A172 (cell line): Measurements from ENCODE around the gene RIMS1. TPM values are rescaled to one million over a fixed set of nuclear protein-coding genes. Genes with fewer than 3 reads are reported as not detected.

Experiments
- DNase-seq: peaks from one replicate; pipeline ENCODE4 v3.0.0-alpha.2; 2015; ENCODE audit warnings: low spot score
- total RNA-seq: library from RNA; depleted of rRNA; stranded (reverse); fragments of >200 nt; shearing (Covaris generic); gene quantifications from 2 replicates; pipeline ENCODE4 v1.2.3, GENCODE V29; 2014

Gene RIMS1
- total RNA-seq, 1 experiment from 2014 or later = not detected

DNA sequence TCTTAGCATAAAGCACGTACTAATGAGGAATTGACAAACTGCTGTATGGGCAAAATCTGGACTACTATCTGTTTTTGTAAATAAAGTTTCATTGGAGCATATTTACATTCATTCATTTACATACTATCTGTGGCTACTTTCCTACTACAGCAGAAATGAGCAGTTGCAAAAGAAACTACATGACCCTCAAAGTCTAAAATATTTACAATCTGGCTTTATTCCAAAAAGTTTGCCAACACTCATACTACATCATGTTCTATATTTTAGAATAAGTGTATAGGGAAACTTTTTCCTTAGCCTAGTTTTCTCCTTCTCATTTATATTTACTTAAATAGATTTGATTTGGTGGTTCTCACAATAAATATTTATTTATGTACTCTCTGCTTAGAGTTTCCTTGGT lies 208.2 kb downstream of the RIMS1 start:
- DNase-seq = no peak

DNA sequence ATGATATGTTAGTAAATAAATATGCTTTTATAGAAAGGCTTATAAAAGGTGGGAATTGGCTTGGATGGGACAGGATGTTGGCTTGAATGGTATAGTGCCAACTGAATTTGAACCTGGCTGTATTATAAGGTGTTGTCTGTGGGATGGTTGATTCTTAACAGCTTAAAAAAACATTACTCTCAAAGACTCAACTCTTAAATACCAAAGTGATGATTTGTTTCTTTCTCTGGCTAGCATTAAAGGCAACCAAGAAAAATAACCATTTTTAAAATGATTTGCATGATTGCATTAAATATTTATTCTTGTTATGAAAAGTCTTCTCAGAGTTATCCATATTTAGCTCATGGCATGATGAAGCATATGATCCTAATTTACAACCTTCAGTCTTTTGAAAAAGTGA lies 216.2 kb downstream of the RIMS1 start:
- DNase-seq = no peak

DNA sequence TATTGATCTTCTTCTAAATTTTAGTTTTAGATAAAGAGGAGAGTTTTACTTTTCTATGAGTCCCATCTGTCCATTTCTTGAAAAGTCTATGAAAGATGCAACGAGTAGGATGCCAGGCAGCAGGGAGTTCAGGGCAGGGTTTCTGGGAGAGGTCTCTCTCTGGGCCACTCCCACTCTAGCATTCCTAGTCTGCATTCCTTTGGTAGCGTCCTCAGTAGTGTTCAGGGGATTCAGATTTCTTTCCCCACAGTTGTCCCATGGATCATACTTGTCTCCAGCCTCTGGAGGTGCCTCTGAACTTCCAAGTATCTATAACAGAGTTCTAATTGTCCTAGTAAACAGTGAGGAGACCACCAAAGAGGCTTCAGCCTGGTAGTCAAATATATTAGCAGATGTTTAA lies 225.3 kb downstream of the RIMS1 start:
- no peak for DNase-seq

DNA sequence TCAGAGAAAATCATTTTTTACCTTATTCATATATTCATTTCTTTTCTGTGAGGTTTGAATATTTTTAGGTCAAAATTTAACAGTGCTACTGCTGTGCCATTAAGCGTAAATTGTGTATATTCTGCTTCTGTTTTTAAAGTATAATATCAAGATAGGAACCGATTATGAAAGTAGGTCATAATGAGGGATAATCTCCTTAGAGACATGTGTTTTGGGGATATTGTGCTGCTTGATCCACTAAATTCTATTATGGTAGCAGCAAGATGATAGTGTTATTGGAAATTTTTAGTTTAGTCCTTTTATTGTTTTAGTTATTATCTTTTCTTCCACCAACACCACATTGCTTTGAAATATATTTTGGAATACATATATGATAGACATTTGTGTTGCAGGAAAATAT lies 244.0 kb downstream of the RIMS1 start:
- no peak for DNase-seq

DNA sequence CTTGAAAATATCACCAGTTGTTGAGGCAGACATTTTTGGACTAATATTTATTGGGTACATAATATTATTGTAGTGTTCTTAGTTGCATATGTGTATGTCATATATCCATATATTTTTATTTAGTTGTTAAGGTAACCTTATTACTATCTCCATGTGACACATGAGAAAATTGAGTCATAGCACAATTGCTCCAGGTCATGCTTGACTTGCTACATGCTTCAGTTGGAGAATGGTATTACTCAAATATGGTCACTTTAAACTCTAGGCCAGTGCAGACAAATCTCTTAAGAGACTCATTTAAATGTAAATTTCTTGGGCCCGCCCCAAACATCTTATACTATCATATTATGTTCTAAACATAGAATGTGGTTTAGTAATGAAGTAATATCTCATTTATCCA lies 246.1 kb downstream of the RIMS1 start:
- no peak for DNase-seq

DNA sequence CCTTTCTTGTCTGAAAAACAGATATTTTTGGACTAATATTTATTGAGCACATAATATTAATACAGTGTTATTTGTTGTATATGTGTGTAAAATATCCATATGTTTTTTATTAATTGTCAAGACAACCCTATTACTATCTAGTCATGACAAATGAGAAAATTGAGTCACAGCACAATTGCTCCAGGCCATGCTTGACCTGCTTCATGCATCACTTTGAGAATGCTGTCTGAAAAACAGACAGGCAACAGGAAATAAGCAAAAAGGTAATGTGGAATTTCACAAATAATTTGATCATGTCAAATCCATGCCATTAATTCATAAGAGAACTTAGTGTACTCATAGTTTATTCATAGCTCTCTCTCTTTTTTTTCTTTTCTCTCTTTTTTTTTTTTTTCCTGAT lies 246.5 kb downstream of the RIMS1 start:
- no peak for DNase-seq

DNA sequence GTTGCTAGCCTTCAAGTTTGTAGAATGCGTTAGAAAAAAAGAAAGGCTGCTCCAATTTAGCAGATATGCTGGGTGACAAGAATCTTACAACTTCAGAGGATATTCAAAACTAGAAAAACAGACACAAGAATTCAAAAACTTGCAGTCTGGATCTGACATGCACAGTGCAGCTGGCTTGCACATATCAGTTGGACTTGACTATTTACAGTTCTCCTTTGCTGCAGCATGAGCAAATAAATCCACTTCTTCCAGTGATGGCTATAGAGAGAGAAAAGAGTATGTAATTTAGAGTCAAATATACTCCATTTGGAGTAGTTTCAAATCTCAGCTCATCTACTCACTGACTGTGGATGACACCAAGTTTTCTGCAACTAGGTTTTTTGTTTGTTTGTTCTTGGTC lies 247.0 kb downstream of the RIMS1 start:
- DNase-seq = no peak

DNA sequence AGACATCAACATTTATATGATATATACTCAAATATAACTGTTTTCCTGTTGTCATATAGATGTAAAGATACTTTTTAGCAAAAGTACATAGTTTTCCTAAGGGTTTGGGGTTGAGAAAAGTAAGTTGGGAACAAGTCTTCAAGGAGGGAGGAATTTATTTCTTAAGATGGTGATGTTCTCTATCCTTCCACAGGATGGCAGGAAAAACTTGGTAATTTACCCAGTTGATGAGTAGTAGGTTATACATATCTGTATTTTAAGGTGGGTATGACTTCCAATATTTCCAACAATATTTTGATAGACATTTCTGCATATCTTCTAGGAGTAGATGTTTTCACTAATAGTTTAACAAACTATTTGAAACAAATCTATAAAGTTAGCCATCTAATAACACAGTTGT lies 254.4 kb downstream of the RIMS1 start:
- no peak for DNase-seq

DNA sequence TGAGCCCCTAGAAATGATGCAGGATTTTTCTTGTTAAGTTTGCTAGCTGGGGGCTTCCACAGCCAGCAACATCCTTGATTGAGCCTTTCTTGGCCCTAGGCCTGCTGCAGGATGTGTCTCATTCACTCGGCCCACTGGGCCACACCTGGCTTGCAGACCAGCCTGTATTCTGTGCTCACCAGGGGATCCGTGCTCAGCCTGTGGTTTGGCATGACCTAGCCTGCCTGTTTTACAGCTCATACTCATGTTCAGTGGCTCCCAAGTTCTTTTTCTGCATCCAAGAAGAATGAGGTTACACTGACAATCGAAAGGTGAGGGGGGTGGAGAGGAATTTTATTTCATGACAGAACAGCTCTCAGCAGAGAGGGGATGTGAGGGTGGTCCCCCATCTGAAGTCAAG lies 263.4 kb downstream of the RIMS1 start:
- no peak for DNase-seq

DNA sequence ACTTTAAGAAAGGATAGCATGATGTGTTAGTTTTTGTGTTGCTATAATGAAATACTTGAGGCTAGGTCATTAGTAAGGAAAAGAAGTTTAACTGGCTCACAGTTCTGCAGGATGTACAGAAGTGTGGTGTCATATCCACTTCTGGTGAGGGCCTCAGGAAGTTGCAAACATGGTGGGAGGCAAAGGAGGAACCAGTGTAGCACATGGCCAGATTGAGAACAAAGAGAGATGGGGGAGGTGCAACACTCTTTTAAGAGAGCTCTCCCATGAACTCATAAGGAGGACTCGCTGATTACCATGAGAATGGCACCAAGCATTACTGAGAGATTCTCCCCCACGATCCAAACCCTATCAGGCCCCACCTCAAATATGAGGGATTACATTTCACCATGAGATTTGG lies 265.4 kb downstream of the RIMS1 start:
- DNase-seq = no peak

DNA sequence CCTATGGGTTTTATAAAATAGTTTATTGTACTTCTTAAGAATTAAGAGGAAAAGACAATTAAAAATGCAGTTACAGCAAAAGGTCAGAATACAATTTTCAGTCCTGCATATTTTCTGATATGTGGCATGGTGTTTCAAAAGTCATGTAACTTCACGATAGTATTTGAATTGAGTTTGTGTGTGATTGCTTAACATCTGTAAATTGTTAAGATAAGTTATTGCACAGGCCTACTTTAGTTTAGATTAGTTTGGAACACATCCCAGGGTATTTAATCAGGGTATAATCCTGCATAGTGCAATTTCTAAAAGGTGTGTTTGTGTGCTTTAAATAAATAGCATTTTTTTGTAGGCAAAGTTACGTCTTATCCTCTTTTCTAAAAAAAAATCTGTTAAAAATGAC lies 289.6 kb downstream of the RIMS1 start:
- no peak for DNase-seq

DNA sequence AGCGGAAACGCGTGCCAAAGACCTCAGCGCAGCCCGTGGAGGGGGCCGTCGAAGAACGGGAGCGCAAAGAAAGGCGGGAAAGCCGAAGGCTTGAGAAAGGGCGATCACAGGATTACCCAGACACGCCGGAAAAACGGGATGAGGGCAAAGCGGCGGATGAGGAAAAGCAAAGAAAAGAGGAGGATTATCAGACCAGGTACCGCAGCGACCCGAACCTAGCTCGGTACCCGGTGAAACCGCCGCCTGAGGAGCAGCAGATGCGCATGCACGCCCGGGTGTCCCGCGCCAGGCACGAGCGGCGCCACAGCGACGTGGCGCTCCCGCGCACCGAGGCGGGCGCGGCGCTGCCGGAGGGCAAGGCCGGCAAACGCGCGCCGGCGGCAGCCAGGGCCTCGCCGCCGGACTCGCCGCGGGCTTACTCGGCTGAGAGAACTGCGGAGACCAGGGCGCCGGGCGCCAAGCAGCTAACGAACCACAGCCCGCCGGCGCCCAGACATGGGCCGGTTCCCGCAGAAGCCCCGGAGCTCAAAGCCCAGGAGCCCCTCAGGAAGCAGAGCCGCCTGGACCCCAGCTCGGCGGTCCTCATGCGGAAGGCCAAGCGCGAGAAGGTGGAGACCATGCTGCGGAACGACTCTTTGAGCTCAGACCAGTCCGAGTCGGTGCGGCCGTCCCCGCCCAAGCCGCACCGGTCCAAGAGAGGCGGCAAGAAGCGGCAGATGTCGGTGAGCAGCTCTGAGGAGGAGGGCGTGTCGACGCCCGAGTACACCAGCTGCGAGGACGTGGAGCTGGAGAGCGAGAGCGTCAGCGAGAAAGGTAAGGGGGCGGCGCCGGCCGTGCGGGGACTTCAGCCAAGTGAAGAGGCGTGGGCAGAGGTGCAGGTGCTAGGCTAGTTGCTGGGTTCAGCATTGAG lies 296.2 kb downstream of the RIMS1 start:
- no peak for DNase-seq

DNA sequence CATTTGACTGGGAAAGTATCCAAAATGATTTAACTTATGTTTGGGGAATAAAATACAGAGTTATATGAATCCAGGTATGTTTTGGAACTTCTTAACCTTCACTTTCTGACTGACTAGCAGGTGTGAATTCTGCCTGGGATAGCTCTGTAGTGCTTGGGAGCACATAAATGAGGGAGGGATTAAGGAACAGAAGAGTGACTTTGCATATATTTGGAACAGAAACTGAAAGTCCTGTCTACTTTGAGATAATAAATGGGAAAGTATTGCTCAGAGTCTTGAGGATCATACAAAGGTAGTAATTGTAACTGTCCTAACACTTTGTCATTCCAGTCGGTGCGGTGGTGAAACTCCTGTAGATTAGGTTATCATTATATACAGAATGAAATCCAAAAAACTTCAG lies 317.6 kb downstream of the RIMS1 start:
- DNase-seq = no peak

DNA sequence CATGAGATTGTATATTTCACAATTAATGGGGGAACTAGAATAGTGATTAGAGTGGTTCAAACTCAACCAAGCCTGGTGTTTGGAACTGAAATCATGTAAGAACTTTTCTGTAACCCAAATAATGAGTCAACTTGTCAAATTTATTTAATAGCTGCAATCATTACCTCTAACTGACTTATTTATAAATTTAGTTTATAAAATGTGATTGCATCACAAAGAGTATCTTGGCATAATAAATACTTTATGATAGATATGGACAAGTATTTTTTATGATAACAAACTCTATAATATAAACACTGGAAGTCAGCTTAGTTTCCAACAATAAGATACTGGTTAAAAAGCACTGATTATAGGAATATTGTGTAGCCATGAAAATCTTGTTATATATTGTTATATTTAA lies 319.1 kb downstream of the RIMS1 start:
- no peak for DNase-seq

DNA sequence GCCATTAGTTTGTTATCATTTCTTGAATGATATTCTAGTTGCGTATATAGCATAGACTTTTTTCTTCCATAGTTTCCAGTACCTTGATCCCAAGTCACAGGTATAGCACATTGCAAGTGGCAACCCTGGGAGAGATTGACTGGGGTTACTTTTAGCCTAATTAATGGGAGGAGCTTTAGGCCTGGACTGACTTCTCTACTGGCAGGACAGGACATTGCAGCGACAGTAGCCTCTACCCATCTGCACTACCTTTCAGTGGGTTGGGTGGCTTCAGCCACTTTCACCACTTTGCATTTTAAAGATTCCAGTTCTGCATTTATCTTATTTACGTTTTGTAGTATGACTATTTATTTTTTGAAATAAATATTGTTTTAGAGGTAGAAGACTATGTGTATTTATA lies 320.3 kb downstream of the RIMS1 start:
- no peak for DNase-seq

DNA sequence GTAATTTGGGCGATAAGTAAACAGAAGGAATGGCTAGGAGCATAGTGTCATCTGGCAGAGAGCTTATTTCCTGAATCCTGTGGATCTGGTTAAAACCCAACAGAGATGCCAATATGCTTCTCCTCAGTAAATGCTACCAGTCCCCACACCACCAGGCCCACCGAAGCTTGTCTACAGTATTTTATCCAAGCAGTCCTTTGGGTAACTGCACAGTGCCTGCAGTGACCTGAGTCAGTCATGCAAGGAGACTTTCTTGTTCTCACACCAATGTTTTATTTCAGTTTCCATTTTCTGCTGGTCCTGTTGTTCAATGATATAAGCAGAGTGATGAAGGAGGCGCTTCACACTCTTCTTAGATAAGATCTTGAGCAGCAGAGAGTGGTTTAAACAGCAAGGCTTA lies 326.3 kb downstream of the RIMS1 start:
- no peak for DNase-seq

DNA sequence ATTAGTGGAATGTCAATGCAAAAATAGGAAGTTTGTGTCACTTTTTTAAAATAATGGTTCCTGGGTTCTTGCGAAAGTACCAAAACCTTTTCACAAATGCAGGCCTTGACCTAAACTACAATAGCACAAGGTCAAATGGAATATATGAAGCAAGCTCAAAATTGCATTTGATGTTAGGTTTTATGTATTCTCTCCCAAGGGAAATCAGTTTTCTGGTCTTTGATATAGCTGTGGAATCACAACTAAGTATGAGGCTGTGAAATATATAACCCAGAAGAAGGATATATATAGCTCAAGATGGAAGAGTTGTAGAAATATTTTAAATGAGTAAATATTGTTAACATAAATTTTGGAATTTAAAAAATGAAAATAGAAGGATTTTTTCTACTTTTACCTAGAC lies 327.3 kb downstream of the RIMS1 start:
- no peak for DNase-seq

DNA sequence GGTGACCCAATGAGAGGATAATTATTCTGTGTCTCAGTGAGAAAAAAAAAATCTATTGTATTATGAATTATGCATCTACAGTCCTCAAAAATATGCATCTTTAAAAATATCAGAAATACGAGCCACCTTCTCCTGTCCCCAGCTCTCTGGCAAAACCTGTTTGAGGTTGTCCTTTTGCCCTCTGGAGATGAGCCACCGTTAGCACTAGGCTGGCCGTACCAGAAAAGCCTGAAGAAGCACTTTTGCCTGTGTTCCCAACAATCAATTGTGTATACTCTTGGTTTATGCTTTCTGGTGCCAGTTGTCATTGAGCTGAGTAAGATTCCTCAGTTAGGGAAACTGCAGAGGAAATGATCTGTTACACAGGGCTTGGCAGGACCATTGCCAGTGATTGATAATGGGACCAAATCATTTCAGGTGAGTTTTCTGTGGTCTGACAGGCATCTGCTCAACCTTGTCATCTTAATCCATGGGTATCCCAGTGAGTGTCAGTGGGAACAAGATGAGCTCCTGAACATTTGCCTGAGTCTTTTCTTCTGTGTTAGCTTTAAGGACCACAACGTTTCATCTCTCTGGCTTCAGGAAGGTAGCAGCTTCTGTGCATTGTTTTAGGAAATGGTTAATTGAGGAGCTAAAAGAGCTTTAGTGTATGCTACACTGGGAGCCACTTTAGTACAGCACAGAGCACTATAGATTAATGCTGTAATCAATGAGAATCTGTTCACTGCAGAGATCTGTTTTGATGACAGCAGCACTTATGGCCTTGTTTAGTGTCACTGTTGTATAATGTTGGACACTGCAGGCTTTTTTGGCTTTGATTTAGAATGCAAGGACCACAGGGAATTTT lies 330.1 kb downstream of the RIMS1 start:
- DNase-seq = no peak

DNA sequence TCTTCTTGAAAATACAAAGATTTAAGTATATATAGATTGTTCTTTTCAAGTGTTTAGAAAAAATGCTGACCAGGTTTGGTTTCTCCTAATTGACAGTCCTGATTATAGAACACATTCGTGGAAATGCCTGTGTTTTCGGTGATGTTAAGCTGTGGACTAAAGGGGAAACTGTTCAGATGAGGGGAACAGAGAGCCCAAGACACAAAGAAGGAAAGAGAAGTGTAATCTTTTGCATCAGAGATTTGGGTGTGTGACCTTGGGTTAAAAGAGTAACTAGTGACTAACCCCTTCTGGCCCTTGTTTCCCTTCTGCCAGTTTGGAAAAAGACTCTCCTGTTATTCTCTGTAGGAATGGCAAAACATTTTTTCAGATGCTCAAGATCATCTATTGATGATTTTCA lies 331.3 kb downstream of the RIMS1 start:
- no peak for DNase-seq

DNA sequence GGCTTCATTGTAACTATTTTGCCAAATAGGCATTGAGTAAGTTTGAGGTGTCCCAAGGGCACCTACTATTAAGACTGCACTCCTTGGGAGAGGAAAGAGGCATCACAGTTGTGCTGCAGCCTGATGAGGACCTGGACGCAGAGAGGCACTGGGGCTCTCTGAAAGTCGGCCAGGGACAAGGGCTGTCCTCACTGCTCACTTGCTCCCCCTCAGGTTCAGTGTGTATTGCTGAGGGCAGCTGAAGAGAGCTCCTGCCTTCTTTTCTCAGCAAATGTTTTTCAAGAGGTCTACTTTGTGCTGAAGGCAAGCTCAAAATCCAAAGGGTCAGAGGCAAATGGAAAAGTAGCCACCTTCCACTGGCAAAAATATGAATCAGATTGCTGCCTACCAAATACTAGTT lies 331.8 kb downstream of the RIMS1 start:
- peak; percentile 26 for DNase-seq

DNA sequence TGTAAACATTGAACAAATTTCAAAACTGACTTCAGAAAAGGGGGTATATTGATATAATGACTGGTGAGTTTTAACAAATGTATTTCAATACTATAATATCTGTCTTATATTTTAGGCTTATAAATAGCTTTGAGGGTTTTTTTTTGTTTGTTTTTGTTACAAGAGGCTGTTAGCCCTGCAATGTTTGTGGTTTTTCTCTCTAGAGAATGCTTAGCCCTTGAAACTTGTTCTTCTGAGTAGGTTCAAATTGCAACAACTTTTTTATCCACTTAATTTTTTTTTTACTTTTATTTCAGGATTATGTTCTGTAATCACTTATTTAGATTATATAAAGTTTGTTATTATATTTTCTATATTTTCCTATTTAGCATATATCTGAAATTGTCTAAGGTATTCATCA lies 333.2 kb downstream of the RIMS1 start:
- no peak for DNase-seq

DNA sequence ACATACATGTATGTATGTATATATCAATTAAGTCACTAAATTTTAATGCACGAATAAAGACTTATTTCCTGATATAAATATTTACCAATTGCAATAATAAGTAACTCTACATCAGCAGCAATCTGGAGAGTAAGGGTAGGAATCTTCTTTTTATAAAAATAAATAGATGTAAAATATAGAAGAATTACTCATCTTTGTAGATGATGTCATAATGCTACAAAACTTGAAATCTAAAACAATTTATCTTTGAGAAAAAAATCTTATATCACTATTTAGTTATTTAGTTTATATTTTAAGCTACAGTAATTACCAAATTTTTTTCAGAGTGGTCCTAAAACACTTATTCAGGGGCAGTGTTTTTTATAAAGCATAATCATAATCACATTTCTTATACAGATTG lies 351.7 kb downstream of the RIMS1 start:
- DNase-seq = no peak

DNA sequence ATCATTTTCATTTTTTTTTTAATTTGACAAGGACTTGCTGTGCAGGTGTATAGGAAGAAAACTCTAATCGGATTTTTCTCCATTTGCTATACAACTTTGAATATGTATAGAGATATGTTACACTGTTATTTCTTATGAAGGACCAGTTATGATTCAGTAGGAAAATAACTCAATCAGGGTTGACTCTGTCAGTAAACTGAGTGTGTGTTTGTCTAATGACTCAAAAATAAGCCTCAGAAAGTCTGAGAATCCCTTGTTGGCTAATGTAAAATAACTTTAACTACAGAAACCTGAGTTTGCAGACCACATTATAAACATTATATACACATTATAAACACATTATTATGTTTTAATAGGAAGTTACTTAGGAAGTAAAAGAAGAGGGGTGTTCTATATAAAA lies 352.6 kb downstream of the RIMS1 start:
- no peak for DNase-seq
